ENCODE data around the gene ADAMTSL5. TPM values are rescaled to one million over a fixed set of nuclear protein-coding genes. Genes with fewer than 3 reads are reported as not detected.

The ADAMTSL5 gene
- total RNA-seq, 1 donor = 1.1 TPM

GRCh38 chr19:1528596-1529429 lies 16.0 kb upstream of the ADAMTSL5 start:
- Histone ChIP-seq H3K36me3 (ENCODE audit: insufficient read depth, low read length) (no peaks in the 10 kb centered on the region), H3K27me3 (ENCODE audit: insufficient read depth, low read length) (peaks cover 18% of the 10 kb centered on the region), H3K4me2 (ENCODE audit: insufficient read depth, low read length) (no peak overlapping the region), H3K27ac (ENCODE audit: low read depth, low read length) (no peak overlapping the region), H3K79me2 (ENCODE audit: insufficient read depth, low read length) (no peaks in the 10 kb centered on the region), H3K9me3 (ENCODE audit: low read depth, low read length) (no peaks in the 10 kb centered on the region), H3K4me3 (ENCODE audit: insufficient read depth, low read length) (no peak overlapping the region), H4K20me1 (ENCODE audit: insufficient read depth, low read length) (no peaks in the 10 kb centered on the region), H2AFZ (ENCODE audit: low read length) (no peak overlapping the region), H3K4me1 (ENCODE audit: insufficient read depth, low read length) (no peaks in the 10 kb centered on the region)
- DNase-seq (ENCODE audit: insufficient read length, low spot score, missing footprints) = peak; percentile 76
- TF ChIP-seq CTCF (IDR thresholded peaks at IDR 0.05; ENCODE audit: extremely low read depth, low read depth, low read length) = no peak

GRCh38 chr19:1527650-1528309 lies 15.0 kb upstream of the ADAMTSL5 start:
- Histone ChIP-seq H3K4me3 (ENCODE audit: insufficient read depth, low read length) (no peak overlapping the region), H3K27ac (ENCODE audit: low read depth, low read length) (no peak overlapping the region), H4K20me1 (ENCODE audit: insufficient read depth, low read length) (no peaks in the 10 kb centered on the region), H3K79me2 (ENCODE audit: insufficient read depth, low read length) (no peaks in the 10 kb centered on the region), H3K4me2 (ENCODE audit: insufficient read depth, low read length) (no peak overlapping the region), H3K9me3 (ENCODE audit: low read depth, low read length) (no peaks in the 10 kb centered on the region), H3K4me1 (ENCODE audit: insufficient read depth, low read length) (no peaks in the 10 kb centered on the region), H2AFZ (ENCODE audit: low read length) (no peak overlapping the region), H3K27me3 (ENCODE audit: insufficient read depth, low read length) (peaks cover 27% of the 10 kb centered on the region), H3K36me3 (ENCODE audit: insufficient read depth, low read length) (no peaks in the 10 kb centered on the region)
- peak; percentile 86 for DNase-seq (ENCODE audit: insufficient read length, low spot score, missing footprints)
- TF ChIP-seq CTCF (IDR thresholded peaks at IDR 0.05; ENCODE audit: extremely low read depth, low read depth, low read length) = no peak

GRCh38 chr19:1526979-1527649 lies 14.3 kb upstream of the ADAMTSL5 start:
- Histone ChIP-seq H3K79me2 (ENCODE audit: insufficient read depth, low read length) (no peaks in the 10 kb centered on the region), H3K27me3 (ENCODE audit: insufficient read depth, low read length) (peaks cover 31% of the 10 kb centered on the region), H3K9me3 (ENCODE audit: low read depth, low read length) (no peaks in the 10 kb centered on the region), H3K4me3 (ENCODE audit: insufficient read depth, low read length) (no peak overlapping the region), H2AFZ (ENCODE audit: low read length) (no peak overlapping the region), H3K27ac (ENCODE audit: low read depth, low read length) (no peak overlapping the region), H4K20me1 (ENCODE audit: insufficient read depth, low read length) (no peaks in the 10 kb centered on the region), H3K4me1 (ENCODE audit: insufficient read depth, low read length) (no peaks in the 10 kb centered on the region), H3K36me3 (ENCODE audit: insufficient read depth, low read length) (no peaks in the 10 kb centered on the region), H3K4me2 (ENCODE audit: insufficient read depth, low read length) (no peak overlapping the region)
- TF ChIP-seq CTCF (IDR thresholded peaks at IDR 0.05; ENCODE audit: extremely low read depth, low read depth, low read length) = no peak
- peak; percentile 47 for DNase-seq (ENCODE audit: insufficient read length, low spot score, missing footprints)
